HG02588 (cell line): ENCODE measurements around the gene DOK7.

Source experiments
- ATAC-seq: cut with Tn5 transposase; IDR thresholded peaks from one replicate; pipeline ENCODE4 v1.9.1; 2021; ENCODE audit warnings: mild to moderate bottlenecking, moderate library complexity; ENCODE audit not compliant: unreplicated experiment

Gene DOK7

GRCh38 chr4:3473996-3474765, 11.1 kb downstream of the DOK7 start:
- no peak for ATAC-seq

DNA sequence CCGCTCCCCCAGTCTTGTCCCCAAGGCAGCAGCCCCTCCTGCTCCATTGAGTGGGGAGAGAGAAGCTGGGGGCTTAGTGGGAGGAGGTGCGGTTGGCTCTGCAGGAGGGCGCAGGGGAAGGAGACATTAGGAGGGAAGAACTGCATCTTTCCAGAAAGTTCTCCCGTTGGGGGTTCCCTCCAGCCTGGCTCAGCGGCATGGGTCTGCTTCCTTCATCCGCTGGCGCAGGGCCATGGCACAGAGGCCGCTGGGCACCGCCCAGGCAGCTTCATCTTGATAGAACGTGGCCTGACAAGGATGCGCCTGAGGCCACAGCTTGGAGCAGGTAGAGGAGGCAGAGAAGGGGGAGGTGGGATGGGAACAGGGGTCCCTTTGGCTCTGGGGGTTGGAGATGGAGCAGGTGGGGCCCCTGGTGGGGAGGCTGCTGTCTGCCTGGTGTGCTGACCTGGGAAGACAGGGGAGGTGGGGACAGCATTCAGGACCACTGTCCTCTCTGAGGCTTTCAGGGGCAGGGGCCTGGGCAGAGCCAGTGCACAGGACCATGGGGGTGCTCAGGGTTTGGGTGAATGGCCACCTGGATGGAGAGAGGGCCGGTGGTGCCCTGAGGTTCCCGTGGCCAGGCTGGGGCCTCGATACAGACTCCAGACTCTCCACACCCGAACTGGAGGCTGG, 12.1 kb downstream of the DOK7 start:
- no peak for ATAC-seq

DNA sequence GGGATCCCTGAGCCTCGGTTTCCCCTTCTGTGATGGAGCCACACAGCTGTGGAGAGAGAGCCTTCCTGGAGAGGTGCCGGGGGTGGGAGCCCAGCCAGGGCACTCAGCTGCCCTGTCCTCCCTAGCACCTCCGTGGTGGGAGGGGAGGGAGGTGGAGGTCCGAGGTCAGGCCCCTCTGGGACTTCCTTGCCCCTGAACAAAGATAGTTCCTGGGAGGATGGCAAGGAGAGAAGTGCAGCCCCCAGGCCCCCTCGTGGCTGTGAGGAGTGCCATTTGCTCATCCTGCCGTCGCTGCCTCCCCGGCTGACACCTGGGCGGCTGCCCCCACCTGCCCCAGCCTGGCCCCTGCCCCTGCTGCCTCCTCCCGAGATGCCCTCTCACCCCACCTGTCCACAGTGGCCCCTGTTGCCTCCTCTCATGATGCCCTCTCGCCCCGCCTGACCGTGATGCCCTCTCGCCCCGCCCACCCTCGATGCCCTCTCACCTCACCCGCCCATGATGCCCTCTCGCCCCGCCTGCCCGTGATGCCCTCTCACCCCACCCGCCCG, 12.7 kb downstream of the DOK7 start:
- ATAC-seq = no peak

- no peak for ATAC-seq
Observed at GRCh38 chr4:3476341-3476747, 13.2 kb downstream of the DOK7 start.

DNA sequence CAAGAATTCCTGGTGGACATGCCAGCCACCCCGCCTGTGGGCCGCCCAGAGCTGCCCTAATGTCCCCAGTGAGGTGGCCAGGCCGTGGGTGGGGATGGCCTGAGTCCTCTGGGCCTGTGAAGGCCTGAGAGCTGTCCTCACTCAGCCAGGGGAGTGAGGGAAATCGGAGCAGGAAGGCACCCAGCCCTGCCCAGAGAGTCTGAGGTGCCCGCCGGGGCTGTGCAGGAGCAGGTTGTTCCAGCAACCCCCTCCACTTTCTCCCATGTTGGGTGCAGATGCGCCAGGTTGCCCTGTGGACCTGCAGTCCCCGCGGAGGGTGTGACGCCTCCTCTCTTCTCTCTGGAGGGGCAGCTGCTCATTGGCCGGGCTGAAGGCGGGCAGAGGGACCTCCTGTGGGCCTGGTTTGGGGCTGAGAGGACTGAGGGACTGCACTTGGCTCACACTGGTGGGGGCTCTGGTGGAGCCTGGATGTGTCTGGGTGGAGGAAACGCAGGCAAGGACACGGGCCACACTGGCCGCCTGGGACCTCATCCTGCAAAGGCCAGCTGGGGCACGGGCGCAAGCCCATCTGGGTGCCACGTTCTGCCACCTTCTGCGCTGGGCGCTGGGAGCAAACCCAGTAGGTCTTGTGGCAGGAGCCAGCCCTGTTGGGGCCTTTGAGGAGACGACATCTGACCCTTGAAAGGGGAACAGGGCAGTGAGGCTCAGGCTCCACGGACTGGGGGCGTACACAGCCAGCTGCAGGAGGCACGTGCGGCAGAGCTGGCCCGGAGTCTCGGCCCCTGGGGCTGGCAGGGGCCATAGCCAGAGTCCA, 14.0 kb downstream of the DOK7 start:
- no peak for ATAC-seq

GRCh38 chr4:3477750-3478430, 14.8 kb downstream of the DOK7 start:
- no peak for ATAC-seq

DNA sequence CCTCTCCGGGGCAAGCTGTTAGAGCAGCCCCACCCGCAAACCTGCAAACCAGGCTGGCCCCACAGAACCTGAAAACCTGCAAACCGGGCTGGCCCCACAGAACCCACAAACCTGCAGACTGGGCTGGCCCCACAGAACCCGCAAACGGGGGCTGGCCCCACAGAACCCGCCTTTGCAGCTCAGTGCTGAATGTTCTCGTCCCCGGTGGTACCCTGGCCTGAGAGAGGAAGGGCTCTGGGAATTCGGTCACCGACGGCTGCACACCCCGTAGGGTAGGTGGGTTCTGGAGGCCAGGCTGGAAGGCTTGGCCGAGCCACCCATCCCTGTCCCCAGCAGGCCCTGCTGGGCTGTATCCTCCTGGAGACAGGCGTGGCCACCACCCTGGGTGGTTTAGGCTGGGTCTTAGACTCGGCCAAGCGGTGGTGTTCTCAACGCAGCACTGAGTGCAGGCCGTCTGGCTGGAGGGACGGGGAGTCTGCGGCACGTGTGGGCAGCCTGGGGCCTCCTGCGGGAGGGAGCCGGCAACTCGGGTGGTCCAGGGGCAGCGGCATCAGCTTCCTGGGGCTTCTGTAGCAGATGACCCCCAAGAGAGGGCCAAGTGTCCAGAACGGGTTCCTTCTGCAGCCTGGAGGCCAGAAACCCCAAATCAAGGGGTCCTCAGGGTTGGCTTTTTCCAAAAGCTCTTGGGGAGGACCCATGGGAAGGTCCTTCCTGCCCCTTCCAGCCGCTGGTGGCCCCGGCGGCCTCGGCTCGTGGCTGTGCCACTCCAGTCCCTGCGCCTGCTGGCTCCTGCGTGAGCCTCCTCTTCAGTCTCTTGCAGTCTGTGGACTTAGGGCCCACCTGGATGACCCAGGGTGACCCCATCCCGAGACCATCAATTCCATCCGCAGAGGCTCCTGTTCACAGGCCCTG, 15.6 kb downstream of the DOK7 start:
- ATAC-seq = no peak

GRCh38 chr4:3479358-3480101, 16.4 kb downstream of the DOK7 start:
- no peak for ATAC-seq

DNA sequence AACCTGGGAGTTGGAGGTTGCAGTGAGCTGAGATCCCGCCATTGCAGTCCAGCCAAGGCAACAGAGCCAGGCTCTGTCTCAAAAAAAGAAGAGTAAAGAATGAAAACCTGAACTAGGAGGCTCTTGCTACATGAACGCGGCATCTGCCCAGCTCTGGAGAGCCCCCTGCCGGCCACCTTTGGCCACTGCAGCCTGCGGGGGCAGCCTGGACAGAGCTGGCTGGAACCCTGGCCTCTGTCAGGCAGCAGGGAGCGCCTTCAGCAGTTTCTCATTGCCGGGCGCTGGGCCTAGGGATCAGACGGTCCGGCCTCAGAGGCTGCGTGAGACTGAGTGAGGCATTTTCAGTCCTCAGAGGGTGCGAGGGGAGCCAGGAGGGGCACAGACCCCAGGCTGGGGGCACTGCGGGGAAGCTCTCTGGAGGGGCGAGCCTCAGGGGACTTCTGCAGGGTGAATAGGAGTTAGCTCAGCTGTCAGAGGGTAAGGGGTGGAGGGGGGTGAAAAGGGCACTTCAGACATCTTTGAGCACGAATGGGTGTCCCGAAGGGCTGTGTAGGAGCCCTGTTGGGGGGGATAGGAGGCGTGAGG, 17.5 kb downstream of the DOK7 start:
- peak; percentile 42 for ATAC-seq

DNA sequence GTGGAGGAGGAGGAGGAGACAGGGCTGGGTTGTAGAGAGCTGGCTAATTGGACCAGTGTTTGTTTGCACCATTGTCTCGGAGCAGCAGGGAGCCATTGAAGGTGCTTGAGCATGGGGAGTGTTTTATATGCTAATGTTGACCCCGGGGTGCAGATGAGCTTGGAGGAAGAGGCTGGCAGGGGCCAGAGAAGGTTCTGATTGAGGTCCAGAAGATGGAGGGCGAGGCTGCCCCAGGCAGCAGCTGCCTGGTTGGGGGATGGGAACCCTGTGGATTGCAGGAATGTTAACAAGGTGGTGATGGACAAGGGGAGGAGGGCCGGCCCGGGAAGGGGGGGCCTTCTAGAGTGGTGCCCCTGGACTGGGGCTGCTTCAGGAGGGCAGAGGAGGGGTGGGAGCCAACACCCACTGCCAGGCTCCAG, 18.0 kb downstream of the DOK7 start:
- ATAC-seq = no peak

DNA sequence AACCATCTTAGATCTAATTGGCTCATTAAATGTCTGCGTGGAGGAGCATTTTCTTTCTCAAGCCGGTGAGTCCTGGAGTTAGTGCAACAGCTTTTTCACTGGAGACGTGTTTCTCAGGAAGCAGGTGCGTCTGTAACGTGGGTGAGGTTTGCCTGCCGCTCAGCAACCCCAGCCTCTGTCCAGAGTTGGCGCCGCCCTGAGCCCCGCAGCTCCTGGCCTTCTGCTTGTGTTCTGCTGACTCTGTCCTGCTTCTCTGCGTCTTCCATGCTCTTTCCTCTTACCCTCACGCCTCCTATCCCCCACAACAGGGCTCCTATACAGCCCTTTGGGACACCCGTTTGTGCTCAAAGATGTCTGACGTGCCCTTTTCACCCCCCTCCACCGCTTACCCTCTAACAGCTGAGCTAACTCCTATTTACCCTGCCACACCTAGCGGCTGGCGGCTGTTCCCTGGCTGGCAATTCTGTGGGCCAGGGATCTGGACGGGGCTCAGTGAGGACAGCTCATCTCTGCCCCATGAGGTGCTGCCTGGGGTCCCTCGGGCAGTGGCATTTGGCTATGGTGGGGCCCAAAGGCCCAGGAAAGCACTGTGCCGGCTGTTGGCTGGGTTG, 18.8 kb downstream of the DOK7 start:
- ATAC-seq = no peak

GRCh38 chr4:3482707-3483106, 19.6 kb downstream of the DOK7 start:
- no peak for ATAC-seq

DNA sequence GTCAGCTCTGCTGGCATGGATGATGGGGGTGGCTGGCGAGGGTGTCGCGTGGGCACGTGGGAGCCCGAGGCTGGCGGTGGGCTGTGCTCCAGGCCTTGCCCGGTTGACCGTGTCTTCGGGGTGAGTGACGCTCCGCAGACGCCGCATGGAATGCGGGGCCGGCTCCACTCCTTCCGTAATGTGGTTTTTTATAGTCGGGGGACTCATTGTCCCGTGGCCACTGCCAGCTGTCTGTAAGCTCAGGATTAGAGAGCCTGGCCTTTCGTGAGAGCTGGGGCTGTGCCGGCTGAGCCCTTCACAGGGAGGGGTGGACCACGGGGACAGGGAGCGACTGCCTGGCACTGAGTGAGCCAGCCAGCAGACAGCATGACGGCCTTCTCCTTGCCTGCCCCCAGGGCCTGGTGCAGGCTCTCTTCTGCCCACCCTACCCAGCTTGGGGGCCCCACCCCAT, 20.4 kb downstream of the DOK7 start:
- no peak for ATAC-seq

- no peak for ATAC-seq
Observed at GRCh38 chr4:3484057-3484973, 21.2 kb downstream of the DOK7 start.

DNA sequence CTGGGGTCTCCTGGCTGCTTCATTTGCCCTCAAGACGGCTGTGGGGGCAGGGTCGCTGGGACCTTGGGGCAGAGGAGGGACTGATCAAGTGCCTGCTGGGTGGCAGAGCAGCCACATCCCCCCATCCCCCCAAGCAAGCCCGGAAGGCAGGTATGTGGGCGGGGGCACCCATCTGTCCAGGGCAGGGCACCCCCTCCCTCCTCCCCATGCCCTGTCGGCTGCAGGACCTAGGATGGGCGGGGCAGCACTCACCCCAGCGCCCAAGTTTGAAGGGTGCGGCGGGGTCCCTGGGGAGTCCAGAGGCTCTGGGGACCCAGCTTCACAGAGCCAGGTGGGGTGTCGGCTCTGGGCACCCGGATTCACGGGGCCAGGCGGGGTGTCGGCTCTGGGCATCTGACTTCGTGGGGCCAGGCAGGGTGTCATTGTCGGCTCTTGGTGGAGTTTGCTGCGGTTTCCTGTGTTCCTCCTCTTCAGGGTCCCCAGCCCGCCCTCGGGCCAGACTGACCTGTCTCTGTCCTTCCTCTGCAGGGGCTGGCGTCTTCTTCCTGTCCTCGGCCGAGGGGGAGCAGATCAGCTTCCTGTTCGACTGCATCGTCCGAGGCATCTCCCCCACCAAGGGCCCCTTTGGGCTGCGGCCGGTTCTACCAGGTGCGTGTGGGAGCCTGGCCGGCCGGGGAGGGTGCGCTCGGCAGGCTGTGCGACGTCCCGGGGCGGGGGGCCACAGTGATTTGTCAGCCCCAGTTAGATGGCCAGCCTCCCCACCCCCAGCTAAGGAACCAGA, 22.1 kb downstream of the DOK7 start:
- ATAC-seq = no peak

- ATAC-seq = no peak
Observed at GRCh38 chr4:3485886-3486540, 22.9 kb downstream of the DOK7 start.
